Non-pigmented ciliary epithelial cell (primary cell): Measurements from ENCODE around the gene P2RY2.

Source experiments
- DNase-seq: peaks from one replicate; pipeline ENCODE4 v3.0.0-alpha.2; 2010; ENCODE audit warnings: low read depth

Gene P2RY2

DNA sequence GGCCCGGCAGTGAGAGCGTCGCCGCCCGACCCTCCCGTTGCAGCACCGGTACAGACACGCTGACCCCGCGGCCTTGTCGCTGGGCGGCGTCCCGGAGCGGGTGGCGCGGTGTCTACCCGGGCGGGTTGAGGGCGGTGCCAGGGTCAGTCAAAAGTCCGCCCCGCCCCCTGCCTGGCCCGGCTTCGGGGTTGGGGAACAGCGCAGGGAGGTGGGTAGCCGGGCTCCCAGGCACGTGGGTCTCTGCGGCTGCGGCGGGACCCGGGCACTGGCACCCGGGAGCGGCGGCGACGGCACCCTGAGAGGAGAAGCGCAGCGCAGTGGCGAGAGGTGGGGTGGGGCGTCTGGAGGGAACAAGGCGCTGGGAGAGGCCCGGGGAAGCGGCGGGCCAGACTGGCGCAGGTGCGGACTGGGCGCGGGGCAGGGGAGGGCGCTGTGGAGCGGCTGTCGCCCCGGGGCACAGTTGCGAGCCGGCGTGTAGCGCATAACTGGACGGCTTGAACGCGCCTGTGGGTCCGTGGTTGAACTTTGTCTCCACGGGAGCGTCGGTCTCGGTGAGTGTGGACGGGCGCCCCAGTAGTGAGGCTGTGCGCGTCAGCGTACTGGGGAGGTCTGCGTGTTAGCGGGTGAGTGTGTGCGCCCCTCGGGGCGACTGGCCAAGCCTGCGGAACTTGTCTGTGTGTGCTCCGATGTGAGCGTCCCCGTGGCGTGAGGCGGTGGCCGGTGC is at the start of gene P2RY2:
Gene P2RY2 (plus strand): TSS at position 176 of the 724 bp plus-strand sequence. CDS start 15,879 bp downstream, outside the sequence.
- DNase-seq, result no peak

DNA sequence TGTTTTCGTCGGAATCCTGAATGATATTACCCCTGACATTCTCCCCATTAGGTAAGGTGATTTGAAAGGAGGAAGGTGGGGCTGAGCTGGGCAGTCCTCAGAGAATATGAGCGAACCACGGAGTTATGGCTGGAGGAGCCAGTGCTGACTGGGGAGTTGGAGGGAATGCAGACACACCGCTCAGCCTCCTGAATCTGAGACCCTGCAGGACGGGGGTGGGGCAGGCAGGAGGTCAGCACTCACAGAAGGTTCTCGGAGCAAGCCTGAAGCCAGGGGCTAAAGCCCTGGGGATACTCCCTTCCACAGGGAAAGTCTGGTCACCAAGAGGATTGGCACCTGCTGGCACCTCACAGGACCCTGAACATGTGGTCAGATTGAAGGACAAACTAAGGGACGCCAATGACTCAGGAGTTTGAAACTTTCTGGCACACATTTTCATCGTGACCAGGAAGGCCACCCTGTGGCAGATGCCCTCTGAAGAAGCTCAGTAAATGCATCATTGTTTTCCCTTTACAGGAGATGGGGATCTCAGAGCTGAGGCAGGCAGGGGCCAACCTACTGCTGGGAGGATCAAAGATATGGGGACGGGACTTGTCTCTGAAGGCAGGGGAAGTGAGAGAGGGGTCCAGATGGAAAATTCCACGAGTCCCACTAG is 49.0 kb upstream of the P2RY2 start:
- no peak for DNase-seq

DNA sequence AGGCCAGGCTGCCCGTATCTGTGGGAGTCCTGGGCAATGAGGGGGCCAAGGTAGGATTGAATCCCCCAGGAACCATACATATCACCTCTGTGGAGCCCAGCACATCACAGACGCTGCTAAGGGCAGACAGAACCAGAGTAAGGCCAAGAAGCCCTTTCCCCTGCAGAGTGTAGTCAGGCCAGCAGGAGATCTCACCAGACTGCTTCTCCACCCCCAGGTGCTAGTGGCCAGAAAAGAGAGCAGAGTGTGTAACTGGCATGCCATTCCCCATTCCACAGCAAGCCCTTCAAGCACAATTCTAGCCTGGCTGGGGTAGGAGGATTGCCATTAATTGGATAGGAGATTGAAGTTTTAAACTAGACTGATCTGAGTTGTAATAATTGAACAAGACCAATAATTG is 47.9 kb upstream of the P2RY2 start:
- no peak for DNase-seq

DNA sequence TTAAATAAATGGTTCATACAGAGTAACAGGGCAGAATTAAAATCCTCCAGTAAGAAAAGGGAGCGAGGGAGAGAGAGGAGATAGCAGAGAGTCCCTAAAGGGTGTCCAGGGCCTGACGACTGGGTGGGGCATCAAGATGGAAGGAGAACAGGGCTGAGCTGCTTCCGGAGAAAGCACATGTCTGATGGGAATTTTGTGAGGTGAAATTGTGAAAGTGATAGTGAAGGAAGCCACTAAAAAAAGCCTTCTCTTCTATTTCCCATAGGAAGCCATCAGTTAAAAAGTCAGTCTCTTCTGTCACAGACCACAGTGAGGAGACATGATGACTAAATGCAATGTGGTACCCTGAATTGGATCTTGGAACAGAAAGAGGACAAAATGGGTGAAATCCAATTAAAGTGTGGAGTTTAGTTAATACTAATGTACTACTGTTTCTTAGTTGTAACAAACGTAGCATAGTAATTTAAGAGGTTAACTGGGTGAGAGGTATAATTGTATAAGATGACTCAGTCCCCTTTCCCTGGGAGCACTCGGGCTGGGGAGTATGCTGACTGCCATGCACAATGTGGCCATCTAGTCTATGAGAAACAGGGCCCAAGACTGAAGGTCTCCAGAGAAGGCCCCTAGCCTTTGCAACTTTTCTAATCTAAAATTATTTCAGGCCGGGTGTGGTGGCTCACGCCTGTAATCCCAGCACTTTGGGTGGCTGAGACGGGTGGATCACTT is 46.5 kb upstream of the P2RY2 start:
- DNase-seq, result no peak

DNA sequence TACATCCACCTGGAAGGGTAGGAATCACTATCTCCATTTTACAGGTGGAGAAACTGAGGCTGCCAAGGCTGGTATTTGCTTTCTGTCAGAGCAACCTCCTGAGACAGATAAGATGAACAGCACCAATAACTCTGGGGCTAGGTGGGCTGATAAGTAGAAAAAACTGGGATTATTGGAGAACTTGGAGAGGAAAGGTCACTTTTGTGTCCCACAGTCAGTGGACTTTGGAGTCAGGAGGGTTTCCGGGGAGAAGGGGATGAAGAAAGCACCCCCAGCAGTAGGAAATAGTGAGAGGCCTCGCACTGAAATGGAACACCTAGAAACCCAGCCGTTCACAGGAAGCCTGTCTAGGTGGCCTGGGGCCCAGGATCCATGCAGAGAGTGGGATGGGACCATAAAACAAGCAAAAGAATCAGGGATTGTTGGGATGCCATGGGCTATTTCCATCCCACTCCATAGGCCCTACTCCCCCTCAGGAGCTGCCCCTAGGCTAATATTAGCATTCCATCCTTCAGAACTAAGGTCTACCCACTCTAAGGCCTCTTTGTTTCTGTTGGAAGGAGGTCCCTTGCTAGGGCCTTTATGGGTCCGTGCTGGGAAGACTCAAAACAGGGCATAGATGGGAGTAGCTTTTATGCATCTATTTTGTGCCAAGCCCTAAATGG is 45.0 kb upstream of the P2RY2 start:
- no peak for DNase-seq

DNA sequence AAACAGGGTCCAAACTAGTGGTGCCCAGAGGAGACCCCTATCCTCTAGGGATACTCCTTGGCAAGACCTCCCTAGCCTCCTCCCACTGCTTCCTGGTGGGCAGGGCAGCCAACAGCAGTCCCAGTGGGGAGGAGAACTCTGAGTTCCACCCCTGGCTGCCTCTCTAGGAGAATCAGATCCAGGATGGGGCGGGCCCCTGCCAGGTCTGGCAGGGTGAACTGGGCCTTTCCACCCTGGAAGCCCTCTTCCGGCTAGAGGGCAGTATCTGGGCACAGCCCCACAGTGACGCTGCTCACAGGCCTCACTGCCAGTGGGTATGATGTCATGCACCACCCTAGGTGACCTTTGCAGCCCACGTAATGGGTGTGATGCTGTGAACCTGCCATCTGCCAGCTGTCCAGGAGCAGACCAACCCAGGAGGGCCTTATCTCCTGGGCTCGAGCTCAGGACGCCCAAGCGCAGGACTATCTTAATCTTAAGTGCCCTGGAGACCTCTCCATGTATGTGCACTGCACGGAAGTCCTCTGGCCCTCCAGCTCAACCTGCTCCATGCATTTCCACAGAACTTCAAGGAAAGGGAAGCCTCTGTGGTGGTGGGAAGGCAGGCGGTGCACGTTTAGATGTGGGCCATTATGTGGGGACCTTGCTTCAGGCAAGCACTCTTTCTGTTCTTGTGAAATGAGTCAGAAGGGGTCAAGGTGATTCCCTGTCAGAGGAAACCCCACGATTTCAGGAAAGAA is 44.2 kb upstream of the P2RY2 start:
- DNase-seq, result no peak

DNA sequence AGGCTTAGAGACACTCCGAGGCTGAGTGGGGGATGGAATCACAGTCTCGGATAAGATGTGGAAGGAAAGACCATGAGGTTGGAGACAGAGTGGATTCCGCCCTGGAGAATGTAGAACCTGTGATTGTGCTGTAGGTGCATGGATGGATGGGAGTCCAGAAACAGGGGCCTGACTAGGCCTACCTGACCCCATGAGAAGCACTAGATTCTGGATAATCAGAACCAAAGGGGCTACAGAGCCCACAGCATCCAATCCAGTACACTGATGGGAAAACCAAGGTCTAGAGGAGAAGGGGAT is 43.6 kb upstream of the P2RY2 start:
- DNase-seq, result no peak

DNA sequence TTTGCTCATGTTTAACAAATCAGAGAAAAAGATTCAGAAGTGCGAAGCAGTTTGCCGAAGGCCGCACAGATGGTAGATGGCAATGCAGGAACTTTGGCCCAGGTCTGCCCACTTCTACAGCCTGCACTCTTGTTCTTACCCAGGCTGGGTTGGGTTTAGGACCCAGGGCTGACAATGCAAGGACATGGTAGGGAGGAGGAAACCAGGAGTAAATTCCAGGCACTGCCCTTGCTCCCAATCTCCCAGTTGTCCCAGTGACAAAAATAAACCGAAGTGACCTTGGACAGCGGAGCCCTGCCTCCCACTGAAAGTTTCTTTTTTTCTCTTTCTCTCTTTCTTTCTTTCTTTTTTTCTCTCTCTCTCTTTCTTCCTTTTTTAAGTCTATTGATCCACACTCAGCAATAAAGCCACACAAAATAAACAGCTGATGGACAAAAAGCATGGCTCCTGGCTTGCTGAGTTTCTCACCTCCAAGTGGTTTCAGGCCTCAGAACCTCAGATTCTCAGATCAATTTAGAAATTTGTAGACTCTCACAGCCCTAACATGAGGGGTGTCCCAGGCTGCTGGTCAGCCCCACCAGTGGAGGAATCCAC is 42.4 kb upstream of the P2RY2 start:
- DNase-seq, result no peak

DNA sequence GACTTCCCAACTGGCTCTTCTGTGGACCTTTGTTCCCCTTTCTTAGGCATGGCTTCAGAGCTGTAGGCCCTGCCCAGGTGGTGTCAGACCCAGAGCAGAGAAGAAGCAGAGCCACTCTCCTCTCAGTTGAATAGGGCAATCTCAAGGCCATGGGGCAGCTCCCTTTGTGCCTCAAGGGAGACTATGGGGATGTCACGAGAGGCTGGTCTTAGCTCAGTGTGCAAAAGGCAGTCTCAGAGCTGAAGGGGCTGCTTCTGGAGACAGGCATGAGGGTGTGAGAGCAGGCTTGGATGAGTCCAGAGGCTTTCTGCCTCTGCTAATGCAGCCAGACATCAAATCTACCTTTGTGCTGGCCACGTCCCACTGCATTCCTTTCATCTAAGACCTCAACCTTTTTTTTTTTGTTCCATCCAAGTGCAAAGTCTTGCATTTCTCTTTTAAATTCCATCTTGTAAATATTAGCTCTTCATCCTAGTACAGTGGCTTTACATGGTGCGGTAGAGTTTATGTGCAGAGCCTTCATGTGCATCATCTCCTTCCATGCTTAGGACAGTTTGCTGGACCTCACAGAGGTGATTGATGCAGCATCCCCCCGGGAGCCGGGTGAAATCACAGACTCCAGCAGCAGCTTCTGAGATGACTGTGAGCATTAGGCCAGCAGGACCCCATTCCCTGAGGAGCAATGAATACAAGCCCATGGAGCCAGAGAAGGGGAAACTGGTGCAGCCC is 41.8 kb upstream of the P2RY2 start:
- no peak for DNase-seq

DNA sequence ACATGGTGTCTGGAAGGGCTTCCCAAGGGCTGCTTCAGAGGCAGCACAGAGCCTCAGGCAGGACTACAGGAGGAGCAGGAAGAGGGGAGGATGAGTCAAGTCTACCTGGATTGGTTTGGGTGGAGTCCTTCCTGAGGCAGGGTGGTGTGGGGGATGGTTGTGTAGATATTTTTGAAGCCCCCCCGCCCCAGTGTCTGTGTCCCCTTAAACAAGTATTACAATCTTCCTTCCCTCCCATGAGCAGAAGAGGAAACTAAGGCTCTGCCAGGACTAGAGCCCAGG is 41.3 kb upstream of the P2RY2 start:
- no peak for DNase-seq

DNA sequence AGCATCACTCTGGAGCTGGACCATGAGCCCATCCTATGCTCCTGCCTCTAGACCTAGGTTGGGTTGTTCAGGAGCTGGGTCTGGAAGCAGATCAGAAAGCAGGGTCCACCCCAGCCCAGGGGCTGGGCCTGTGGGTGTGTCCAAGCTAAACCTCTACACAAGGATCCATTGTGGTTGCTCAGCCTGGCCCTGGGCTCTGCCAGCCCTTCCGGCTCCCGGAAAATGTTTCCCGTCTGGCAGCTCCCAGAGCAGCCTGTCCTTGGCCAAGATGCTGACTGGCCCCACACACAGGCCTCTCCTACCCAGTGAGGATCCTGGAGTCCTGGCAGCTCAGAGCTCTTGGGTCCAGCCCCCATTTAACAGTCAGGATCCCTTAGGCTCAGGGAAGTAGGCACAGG is 40.7 kb upstream of the P2RY2 start:
- no peak for DNase-seq

DNA sequence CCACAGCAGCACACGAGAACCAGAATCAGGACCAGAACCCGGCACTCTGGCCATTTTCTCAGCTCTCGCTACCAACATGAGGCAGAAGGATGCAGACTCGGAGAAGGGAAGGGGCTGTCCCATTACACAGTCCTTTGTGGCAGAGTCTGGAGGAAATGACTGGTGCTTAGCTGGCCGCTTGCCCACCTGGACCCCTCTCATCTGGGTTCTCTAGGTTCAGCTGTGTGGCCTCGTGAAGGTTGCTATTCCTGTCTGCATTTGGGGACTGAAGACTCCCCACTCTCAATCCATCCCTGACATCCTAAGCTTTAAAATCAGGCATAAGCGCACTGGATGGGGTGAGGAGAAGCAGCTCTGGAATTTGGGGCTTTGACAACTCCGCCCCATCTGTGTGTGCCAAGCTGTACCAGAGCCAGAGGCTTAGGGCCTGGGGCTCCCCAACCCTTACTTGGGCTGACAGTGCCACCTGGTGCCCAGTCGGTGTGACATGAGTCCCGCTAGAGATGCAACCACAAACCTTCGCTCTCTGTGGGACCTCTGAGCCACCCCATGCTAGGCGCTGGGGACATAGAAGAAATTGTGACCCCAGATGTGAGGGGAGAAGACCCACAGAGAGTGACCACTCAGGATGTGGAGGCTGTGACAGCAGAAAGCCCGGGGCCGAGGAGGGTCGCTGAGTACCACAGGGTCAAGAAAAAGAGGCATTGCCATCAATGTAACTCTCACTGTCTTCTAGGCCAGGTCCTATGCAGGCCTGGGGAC is 40.1 kb upstream of the P2RY2 start:
- peak; percentile 28 for DNase-seq

DNA sequence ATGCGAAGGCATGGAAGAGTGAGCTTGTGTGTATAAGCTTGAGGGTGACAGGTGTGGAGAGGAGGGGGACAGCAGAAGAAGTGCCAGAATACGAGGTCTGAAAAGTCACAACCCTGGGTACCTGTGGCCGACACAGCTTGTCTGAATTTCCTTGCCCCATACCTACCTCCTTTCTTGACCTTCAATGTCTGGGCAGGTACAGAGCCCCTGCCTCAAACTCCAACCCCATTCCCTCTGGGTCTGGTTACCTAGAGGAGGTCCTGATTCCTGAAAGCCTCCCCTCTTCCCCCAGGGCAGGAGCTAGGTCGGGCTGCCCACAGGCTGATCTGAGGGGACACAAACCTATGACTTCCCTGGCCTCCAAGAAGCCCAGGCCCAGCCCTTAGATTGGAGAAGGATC is 39.4 kb upstream of the P2RY2 start:
- no peak for DNase-seq

DNA sequence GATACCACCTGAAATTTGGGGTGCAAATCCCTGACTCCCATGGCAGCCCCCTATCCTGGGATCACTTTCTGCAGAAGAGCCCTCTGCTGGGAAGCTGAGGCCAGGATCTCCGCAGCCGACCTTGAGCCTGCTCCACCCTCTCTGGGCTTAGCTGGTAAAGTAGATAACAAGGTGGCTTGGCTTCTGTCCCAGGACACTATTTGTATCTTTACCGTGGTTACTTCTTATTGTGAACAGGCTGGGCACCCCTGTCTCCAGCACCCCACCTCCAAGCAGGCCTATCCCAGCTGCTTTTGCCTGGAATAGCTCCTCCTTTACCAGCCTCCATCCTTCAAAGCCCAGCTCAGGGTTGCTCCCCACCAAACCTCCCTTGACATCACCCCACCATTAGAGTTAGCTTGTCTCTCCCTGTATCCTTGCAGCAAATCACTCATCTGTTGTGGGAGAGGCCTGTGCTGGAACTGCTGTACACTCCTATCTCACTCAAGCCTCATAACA is 35.2 kb upstream of the P2RY2 start:
- no peak for DNase-seq

DNA sequence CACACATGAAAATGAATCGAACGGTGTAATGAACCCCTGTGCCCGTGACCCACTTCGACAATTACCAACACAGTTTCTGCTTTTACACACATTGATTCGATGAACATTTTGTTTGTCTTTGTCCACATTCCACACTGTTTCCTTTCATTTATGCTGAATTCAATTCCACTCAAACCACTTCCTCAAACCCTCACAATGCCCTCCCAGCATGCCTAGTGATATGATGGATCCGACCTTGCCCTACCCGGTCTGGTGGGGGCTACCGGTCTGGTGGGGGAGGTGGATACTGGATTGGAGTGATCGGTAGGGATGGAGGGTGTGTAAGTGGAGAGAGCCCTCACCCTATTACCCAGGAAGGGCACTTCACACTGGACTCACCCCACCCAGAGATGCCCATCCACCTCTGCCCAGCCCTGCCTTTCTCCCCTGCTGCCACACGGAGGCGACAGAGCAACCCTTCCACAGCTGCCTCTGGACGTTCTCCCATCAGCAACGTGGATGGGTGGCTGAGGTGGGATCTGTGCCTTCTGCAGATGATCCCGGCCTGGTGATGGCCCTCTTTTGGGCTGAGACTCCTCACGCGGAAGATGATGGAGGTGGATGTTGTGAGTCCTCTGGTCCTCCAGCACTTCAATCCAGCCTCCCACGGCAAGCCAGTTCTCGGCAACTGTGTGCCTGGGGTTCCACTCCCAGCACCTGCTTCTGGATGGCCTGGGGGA is 33.0 kb upstream of the P2RY2 start:
- no peak for DNase-seq

DNA sequence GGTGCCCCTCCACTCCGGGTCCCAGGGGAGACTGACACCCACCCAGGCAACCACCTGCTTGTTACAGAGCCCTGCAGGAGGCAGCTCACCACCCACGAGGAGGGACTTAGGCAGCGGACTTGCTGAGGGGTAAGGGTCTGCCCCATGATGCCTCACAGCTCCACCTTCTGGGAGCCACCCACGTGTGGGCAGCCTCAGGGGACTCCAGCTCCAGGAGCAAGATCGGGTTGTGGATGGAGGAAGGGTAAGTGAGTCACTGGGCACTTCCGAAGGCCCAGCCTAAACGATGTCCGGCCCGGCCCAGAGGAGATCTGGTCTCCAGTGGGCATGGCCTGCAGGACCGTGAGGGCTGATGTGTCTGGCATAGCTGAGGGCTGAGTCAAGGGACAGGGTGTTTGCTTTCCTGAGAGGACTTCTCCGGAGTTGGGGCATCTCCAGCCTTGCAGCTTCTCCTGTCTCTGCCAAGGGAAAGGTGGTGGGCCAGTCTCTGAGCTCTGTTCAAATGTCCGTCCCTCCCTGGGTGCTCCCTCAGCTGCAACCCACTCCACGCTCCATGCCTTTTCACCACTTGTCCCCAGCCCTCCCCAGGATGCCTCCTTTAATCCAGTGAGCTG is 32.3 kb upstream of the P2RY2 start:
- DNase-seq, result peak; percentile 17

DNA sequence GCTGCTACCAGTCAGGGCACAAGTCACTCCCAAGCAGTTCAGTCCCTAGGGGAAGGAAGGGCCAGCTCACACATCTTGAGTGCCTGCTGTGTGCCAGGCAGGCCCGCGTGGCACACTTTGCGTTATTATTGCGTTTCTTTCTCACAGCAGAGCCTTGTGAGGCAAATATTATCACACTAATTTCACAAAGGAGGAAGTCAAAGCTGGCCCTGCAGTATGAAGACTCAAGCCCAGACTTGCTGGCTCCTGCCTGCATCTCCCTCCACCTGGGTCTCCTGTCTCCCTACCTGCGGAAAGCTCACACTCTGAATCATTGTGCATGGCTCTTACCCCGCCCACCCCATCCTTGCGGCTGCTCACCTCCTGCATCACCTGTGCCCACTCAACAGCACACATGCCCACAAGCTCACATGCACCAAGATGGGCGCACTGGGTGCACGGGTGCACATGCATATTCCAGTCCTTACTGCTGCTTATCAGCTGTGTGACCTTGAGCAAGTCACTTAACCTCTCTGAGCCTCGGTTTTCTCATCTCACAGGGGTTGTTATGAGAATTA is 31.7 kb upstream of the P2RY2 start:
- no peak for DNase-seq

DNA sequence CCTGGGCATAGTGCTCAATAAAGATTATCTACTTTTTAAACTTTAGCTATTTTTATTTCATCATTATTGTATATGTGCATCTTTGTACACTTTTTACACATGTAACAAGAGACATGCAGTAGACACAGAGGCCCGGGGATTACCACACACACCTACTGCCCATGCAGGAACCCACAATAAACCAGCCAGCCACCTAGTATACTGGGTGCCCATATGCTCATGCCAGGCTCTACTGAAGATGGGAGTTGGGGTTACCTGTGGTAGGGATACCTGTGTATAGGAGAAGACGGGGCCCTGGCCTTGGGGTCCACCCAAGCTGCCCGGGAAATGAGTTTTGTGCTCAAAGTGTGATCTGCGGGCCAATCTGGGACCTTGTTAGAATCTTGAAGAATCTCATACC is 31.2 kb upstream of the P2RY2 start:
- DNase-seq, result no peak

DNA sequence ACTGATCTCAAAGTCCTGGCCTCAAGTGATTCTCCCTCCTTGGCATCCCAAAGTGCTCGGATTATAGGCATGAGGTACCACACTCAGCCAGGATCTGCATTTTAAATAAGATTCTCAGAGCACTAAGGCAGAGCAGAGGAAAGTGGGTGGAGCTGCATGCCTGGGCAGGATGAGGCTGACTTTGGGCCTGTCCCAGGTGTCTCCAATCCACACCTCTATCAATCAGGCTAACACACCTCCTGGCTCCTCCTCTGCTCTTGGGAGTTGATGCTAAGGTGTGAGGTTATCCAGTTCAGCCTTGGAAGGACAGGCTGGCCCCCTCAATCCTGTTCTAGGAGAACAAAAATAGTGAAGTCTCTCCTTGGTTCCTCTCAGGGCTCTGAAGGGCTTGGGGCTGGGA is 30.2 kb upstream of the P2RY2 start:
- DNase-seq, result no peak
